Measurements from ENCODE around the gene ANGPTL8.

GRCh38 chr19:11248852-11249251, 9.4 kb downstream of the ANGPTL8 start:
- TF ChIP-seq RELA (CRISPR knock-in tag; IDR thresholded peaks at IDR 0.05) (no peak), ZNF136 (CRISPR knock-in tag; IDR thresholded peaks at IDR 0.05; ENCODE audit: low read depth) (no peak), MAFK (conservative IDR thresholded peaks at IDR 0.05 in 1 of 2, IDR thresholded peaks at IDR 0.05 in 1 of 2; ENCODE audit: low read length in 2 of 2) (no peak), ZNF468 (CRISPR knock-in tag; IDR thresholded peaks at IDR 0.05) (no peak), GFI1 (CRISPR knock-in tag; IDR thresholded peaks at IDR 0.05; ENCODE audit: borderline replicate concordance) (no peak), TP53 (CRISPR knock-in tag; conservative IDR thresholded peaks at IDR 0.05) (no peak), POGZ (CRISPR knock-in tag; IDR thresholded peaks at IDR 0.05) (no peak), KLF15 (CRISPR knock-in tag; IDR thresholded peaks at IDR 0.05; ENCODE audit: borderline replicate concordance) (no peak), HMG20B (CRISPR knock-in tag; conservative IDR thresholded peaks at IDR 0.05) (no peak), TBX3 (IDR thresholded peaks at IDR 0.05; ENCODE audit: borderline replicate concordance) (no peak)

Measured in HepG2 (cell line).